Natural killer cell (primary cell): ENCODE measurements around the gene ANKRD11. TPM values are rescaled to one million over a fixed set of nuclear protein-coding genes. Genes with fewer than 3 reads are reported as not detected.

Experiments
- ATAC-seq, 3 donors: fragments of 150-1000 bp in 2 of 3; fragments of 200-7000 bp in 1 of 3; cut with Tn5 transposase; 1 replicate in 1 of 3; 2 replicates in 2 of 3; pipeline ENCODE4 v1.10.0; 2021; ENCODE audit warnings: mild to moderate bottlenecking in 2 of 3, moderate library complexity in 2 of 3
- DNase-seq, 2 donors: peaks; one replicate each; pipeline versions ENCODE4 v3.0.0 to v3.0.0-alpha.2; 2013 to 2021; ENCODE audit warnings: mixed read lengths in 1 of 2
- H3K27ac ChIP-seq: one replicate; pipeline ENCODE4 v1.5.1; 2013; ENCODE audit warnings: mild to moderate bottlenecking, low read length
- H3K27me3 ChIP-seq: one replicate; pipeline ENCODE4 v1.6.1; 2013; ENCODE audit warnings: low read length; ENCODE audit not compliant: control insufficient read depth, insufficient read depth
- H3K36me3 ChIP-seq: one replicate; pipeline ENCODE4 v1.6.1; 2013; ENCODE audit warnings: low read length; ENCODE audit not compliant: control insufficient read depth, insufficient read depth
- H3K4me1 ChIP-seq: one replicate; pipeline ENCODE4 v1.6.1; 2013; ENCODE audit warnings: low read length; ENCODE audit not compliant: control insufficient read depth, insufficient read depth
- H3K4me3 ChIP-seq: one replicate; pipeline ENCODE4 v1.5.1; 2013; ENCODE audit warnings: low read length
- H3K9me3 ChIP-seq: one replicate; pipeline ENCODE4 v1.6.1; 2013; ENCODE audit warnings: low read length; ENCODE audit not compliant: control insufficient read depth, insufficient read depth
- H3K27ac Mint-ChIP-seq, 2 donors: one replicate each; pipeline ENCODE4 v1.8.0; 2022; ENCODE audit warnings: mild to moderate bottlenecking in 2 of 2, mixed read lengths in 2 of 2, moderate library complexity in 1 of 2
- H3K27me3 Mint-ChIP-seq, 2 donors: one replicate each; pipeline ENCODE4 v1.8.0; 2022; ENCODE audit warnings: low read depth in 2 of 2, mixed read lengths in 2 of 2
- H3K36me3 Mint-ChIP-seq: one replicate; pipeline ENCODE4 v1.8.0; 2022; ENCODE audit warnings: mixed read lengths
- H3K4me1 Mint-ChIP-seq, 2 donors: one replicate each; pipeline ENCODE4 v1.8.0; 2022; ENCODE audit warnings: mixed read lengths in 2 of 2
- H3K4me3 Mint-ChIP-seq: one replicate; pipeline ENCODE4 v1.8.0; 2022; ENCODE audit warnings: mild to moderate bottlenecking, moderate library complexity, mixed read lengths
- H3K9me3 Mint-ChIP-seq, 2 donors: one replicate each; pipeline ENCODE4 v1.8.0; 2022; ENCODE audit warnings: mixed read lengths in 2 of 2
- CTCF ChIP-seq: fragments of 200-600 bp; IDR thresholded peaks from one replicate; pipeline ENCODE4 v1.8.0; 2022; ENCODE audit warnings: antibody characterized with exemption
- WGBS: methylation state at CpG from one replicate; pipeline ENCODE4 v1.1.7; 2013; ENCODE audit warnings: missing lambda C conversion rate; ENCODE audit not compliant: insufficient coverage; 5-methylcytosine and 5-hydroxymethylcytosine counted together
- intact Hi-C: fragments of 100-400 bp; cut with micrococcal nuclease; formaldehyde crosslinking; loops from one replicate; pipeline ENCODE4 v1.14.2; 2022
- total RNA-seq, 4 donors: library from RNA; stranded (reverse); fragments of 120-200 nt in 1 of 4; gene quantifications; one replicate each; pipeline versions ENCODE4 v1.2.3 to v1.2.4, GENCODE V29; 2013 to 2022

Gene ANKRD11
- total RNA-seq, 3 donors from 2014 or later (not counting 1 experiment from before 2014, with no cell fraction given): 230 to 299 (median 287) TPM

- Histone ChIP-seq H3K27me3 (no peaks in the 10 kb centered on the region), H3K4me1 (peaks cover 71% of the 10 kb centered on the region), H3K27ac (no peak overlapping the region), H3K4me3 (no peak overlapping the region), H3K9me3 (no peaks in the 10 kb centered on the region), H3K36me3 (no peaks in the 10 kb centered on the region)
- peaks cover 53 to 70% of the 10 kb centered on the region in 2 donors for H3K4me1 Mint-ChIP-seq
- no peaks in the 10 kb centered on the region for H3K36me3 Mint-ChIP-seq
- no peak for DNase-seq
- TF ChIP-seq CTCF: no peak
- ATAC-seq: no peak
- WGBS: 75% methylated on average over 5 of the region's 7 CpGs
- H3K27ac Mint-ChIP-seq: peak overlapping the region; percentile 43 to 82
- intact Hi-C loops: loop anchor here (2.0 kb wide), 2 partner anchors 18 to 32 kb away; no protein-coding TSS in a partner anchor
- H3K4me3 Mint-ChIP-seq: peak overlapping the region; percentile 65
- no peaks in the 10 kb centered on the region for H3K27me3 Mint-ChIP-seq
- H3K9me3 Mint-ChIP-seq: no peaks in the 10 kb centered on the region
Observed at GRCh38 chr16:89452925-89453324, 37.4 kb downstream of the ANKRD11 start.

- Histone ChIP-seq H3K27ac (no peak overlapping the region), H3K9me3 (no peaks in the 10 kb centered on the region), H3K36me3 (no peaks in the 10 kb centered on the region), H3K4me3 (no peak overlapping the region), H3K27me3 (no peaks in the 10 kb centered on the region), H3K4me1 (peaks cover 77% of the 10 kb centered on the region)
- Mint-ChIP-seq H3K4me3 (peak overlapping the region; percentile 59), H3K9me3 (no peaks in the 10 kb centered on the region), H3K27ac (peak overlapping the region in 1 of 2 donors; percentile 8), H3K4me1 (peaks cover 58 to 77% of the 10 kb centered on the region in 2 donors), H3K27me3 (no peaks in the 10 kb centered on the region), H3K36me3 (no peaks in the 10 kb centered on the region)
- intact Hi-C loops: loop anchor here (2.0 kb wide), 2 partner anchors 17 to 33 kb away; no protein-coding TSS in a partner anchor
- DNase-seq (peak in 1 of 2 donors; percentile 44), ATAC-seq (peak; percentile 55 to 77 (median 72))
- 30% methylated on average over 4 of the region's 4 CpGs for WGBS
- TF ChIP-seq CTCF: no peak
Observed at GRCh38 chr16:89452241-89452640, 38.1 kb downstream of the ANKRD11 start.

GRCh38 chr16:89450537-89450936, 39.8 kb downstream of the ANKRD11 start:
- H3K4me3 Mint-ChIP-seq: no peak overlapping the region
- Histone ChIP-seq H3K27ac (no peak overlapping the region), H3K27me3 (no peaks in the 10 kb centered on the region), H3K9me3 (no peaks in the 10 kb centered on the region), H3K4me1 (peaks cover 85% of the 10 kb centered on the region), H3K36me3 (no peaks in the 10 kb centered on the region), H3K4me3 (no peak overlapping the region)
- no peak overlapping the region for H3K27ac Mint-ChIP-seq
- no peaks in the 10 kb centered on the region for H3K9me3 Mint-ChIP-seq
- no peaks in the 10 kb centered on the region for H3K36me3 Mint-ChIP-seq
- WGBS: 97% methylated on average over 5 of the region's 5 CpGs
- TF ChIP-seq CTCF: no peak
- no peaks in the 10 kb centered on the region for H3K27me3 Mint-ChIP-seq
- intact Hi-C loops: no loop called here
- ATAC-seq (no peak), DNase-seq (no peak)
- peaks cover 66 to 83% of the 10 kb centered on the region in 2 donors for H3K4me1 Mint-ChIP-seq

GRCh38 chr16:89449726-89450335, 40.5 kb downstream of the ANKRD11 start:
- WGBS: 80% methylated on average over 3 of the region's 3 CpGs
- no peaks in the 10 kb centered on the region for H3K36me3 ChIP-seq
- Mint-ChIP-seq H3K9me3 (no peaks in the 10 kb centered on the region), H3K4me3 (no peak overlapping the region), H3K36me3 (no peaks in the 10 kb centered on the region), H3K4me1 (peaks cover 68 to 85% of the 10 kb centered on the region in 2 donors), H3K27me3 (no peaks in the 10 kb centered on the region), H3K27ac (peak overlapping the region in 1 of 2 donors; percentile 36)
- no peak for ATAC-seq
- no peak for DNase-seq
- H3K4me3 ChIP-seq: no peak overlapping the region
- no peak overlapping the region for H3K27ac ChIP-seq
- H3K9me3 ChIP-seq: no peaks in the 10 kb centered on the region
- peaks cover 85% of the 10 kb centered on the region for H3K4me1 ChIP-seq
- intact Hi-C loops: no loop called here
- no peak for TF ChIP-seq CTCF
- H3K27me3 ChIP-seq: no peaks in the 10 kb centered on the region
